PC-3 (cell line): ENCODE measurements around the gene ZKSCAN4. TPM values are rescaled to one million over a fixed set of nuclear protein-coding genes. Genes with fewer than 3 reads are reported as not detected.

ENCODE experiments used
- ATAC-seq: fragments of 200-7000 bp; cut with Tn5 transposase; 2 replicates; pipeline ENCODE4 v1.9.1; 2020; ENCODE audit warnings: mild to moderate bottlenecking, moderate library complexity
- BruUV-seq: library from RNA; stranded (reverse); fragments of 400-500 nt; replicated peaks from 2 replicates; lab custom pipeline; 2021; lab: Mats Ljungman, UMichigan
- CTCF ChIA-PET: fragments of 300-600 bp; sonication (Branson Sonifier 250); formaldehyde crosslinking; loops from one replicate; lab custom pipeline; 2022; ENCODE audit warnings: antibody characterized with exemption; lab: Charles Lee
- POLR2A ChIA-PET: fragments of 300-600 bp; sonication (Branson Sonifier 250); formaldehyde crosslinking; loops from one replicate; lab custom pipeline; 2022; ENCODE audit warnings: antibody characterized with exemption; ENCODE audit not compliant: unreplicated experiment; lab: Charles Lee
- DNase-seq: peaks from one replicate; pipeline ENCODE4 v3.0.0-alpha.2; 2015
- H2AFZ ChIP-seq: fragments of 300-600 bp; sonication (generic); 2 replicates; pipeline ENCODE4 v1.6.0; 2016; ENCODE audit warnings: antibody characterized with exemption, low read length
- H3F3A ChIP-seq: fragments of 300-600 bp; sonication (generic); one replicate; pipeline ENCODE4 v1.6.0; 2017; ENCODE audit warnings: antibody characterized with exemption, low read length, control low read depth, mild to moderate bottlenecking; ENCODE audit not compliant: unreplicated experiment
- H3K27ac ChIP-seq: fragments of 300-600 bp; sonication (generic); 2 replicates; pipeline ENCODE4 v1.5.1; 2016; ENCODE audit warnings: mild to moderate bottlenecking, low read length
- H3K27me3 ChIP-seq: fragments of 300-600 bp; sonication (generic); 2 replicates; pipeline ENCODE4 v1.6.1; 2016; ENCODE audit warnings: low read length, mixed read lengths
- H3K36me3 ChIP-seq: fragments of 300-600 bp; sonication (generic); 2 replicates; pipeline ENCODE4 v1.6.1; 2016; ENCODE audit warnings: low read depth, mixed run types, low read length, mixed read lengths
- H3K4me1 ChIP-seq: fragments of 300-600 bp; sonication (generic); 2 replicates; pipeline ENCODE4 v1.5.1; 2016; ENCODE audit warnings: low read length; ENCODE audit not compliant: insufficient read depth
- H3K4me2 ChIP-seq: fragments of 300-600 bp; sonication (generic); 2 replicates; pipeline ENCODE4 v1.6.0; 2016; ENCODE audit warnings: low read length
- H3K4me3 ChIP-seq: fragments of 300-600 bp; sonication (generic); 2 replicates; pipeline ENCODE4 v1.5.1; 2016; ENCODE audit warnings: mild to moderate bottlenecking, low read length, mixed read lengths
- H3K79me2 ChIP-seq: fragments of 300-600 bp; sonication (generic); 2 replicates; pipeline ENCODE4 v1.6.1; 2017; ENCODE audit warnings: low read length, mixed read lengths
- H3K9ac ChIP-seq: fragments of 300-600 bp; sonication (generic); 2 replicates; pipeline ENCODE4 v1.6.0; 2016; ENCODE audit warnings: mild to moderate bottlenecking, low read length
- H3K9me2 ChIP-seq: fragments of 300-600 bp; sonication (generic); replicated peaks from 2 replicates; pipeline ENCODE4 v1.6.1; 2016; ENCODE audit warnings: mixed run types, low read length, mixed read lengths
- H3K9me3 ChIP-seq: fragments of 300-600 bp; sonication (generic); 2 replicates; pipeline ENCODE4 v1.6.1; 2016; ENCODE audit warnings: low read length, mixed read lengths
- H4K20me1 ChIP-seq: fragments of 300-600 bp; sonication (generic); 2 replicates; pipeline ENCODE4 v1.6.1; 2016; ENCODE audit warnings: low read length, mixed read lengths
- EZH2 ChIP-seq: fragments of 300-600 bp; sonication (generic); IDR thresholded peaks from one replicate; pipeline ENCODE4 v1.6.1; 2017; ENCODE audit warnings: antibody characterized with exemption, mild to moderate bottlenecking, low read length; ENCODE audit not compliant: unreplicated experiment
- EZH2phosphoT487 ChIP-seq: fragments of 300-600 bp; sonication (generic); IDR thresholded peaks from 2 replicates; pipeline ENCODE4 v1.6.1; 2018; ENCODE audit warnings: mild to moderate bottlenecking, antibody characterized with exemption, low read length, borderline replicate concordance
- intact Hi-C: fragments of 100-400 bp; cut with micrococcal nuclease; formaldehyde crosslinking; loops from 2 replicates; pipeline ENCODE4 v1.9.0; 2023
- total RNA-seq: library from RNA; depleted of rRNA; stranded (reverse); fragments of >200 nt; gene quantifications from 2 replicates; pipeline ENCODE4 v1.2.3, GENCODE V29; 2014
- TF ChIP-seq, protein P1 (sequence below): fragments of 300-600 bp; sonication (generic); conservative IDR thresholded peaks from 2 replicates; pipeline ENCODE4 v1.5.1; 2017; ENCODE audit warnings: antibody characterized with exemption, low read depth, mild to moderate bottlenecking, low read length

ZKSCAN4 gene
- total RNA-seq, 1 experiment from 2014 or later, result 2.3 TPM

DNA sequence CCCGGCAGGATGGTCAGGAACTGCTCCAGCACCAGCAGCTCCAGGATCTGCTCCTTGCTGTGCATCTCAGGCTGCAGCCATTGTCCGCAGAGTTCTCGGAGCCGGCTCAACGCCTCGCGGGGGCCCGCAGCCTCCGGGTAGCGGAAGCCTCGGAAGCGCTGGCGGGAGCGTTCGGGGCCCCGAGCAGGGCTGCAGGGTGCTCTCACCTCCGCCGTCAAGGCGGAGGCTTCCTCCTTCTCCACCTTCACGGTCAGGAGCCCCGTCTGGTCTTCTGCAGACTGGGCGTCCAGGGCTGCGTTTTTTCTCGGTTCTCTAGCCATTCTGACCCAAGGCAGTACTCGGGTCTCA, 434 bp downstream of the ZKSCAN4 start:
- ChIA-PET CTCF (no interaction called here), POLR2A (interaction anchor here (0.6 to 1.0 kb wide), 3 partner anchors 18 to 115 kb away, joined by 3 to 4 read pairs (median 3); partner anchors contain the start of gene PGBD1)
- peak; percentile 51 for ATAC-seq
- Histone ChIP-seq H3K27ac (0 out of 2 replicates have a peak overlapping the region, but pooled peaks have one; percentile 4), H3K9ac (peak overlapping the region; percentile 79), H3K9me3 (no peaks in the 10 kb centered on the region), H3K4me1 (peaks cover 12% of the 10 kb centered on the region), H3K27me3 (no peaks in the 10 kb centered on the region), H3K79me2 (peaks cover 19% of the 10 kb centered on the region), H3K36me3 (0 out of 2 replicates have a peak, but pooled peaks cover 1% of the 10 kb centered on the region), H4K20me1 (no peaks in the 10 kb centered on the region), H3F3A (no peaks in the 10 kb centered on the region), H3K4me3 (peak overlapping the region; percentile 93), H2AFZ (peak overlapping the region; percentile 96), H3K9me2 (no peaks in the 10 kb centered on the region), H3K4me2 (peak overlapping the region; percentile 87)
- DNase-seq, result peak; percentile 17
- TF ChIP-seq, protein P1, sequence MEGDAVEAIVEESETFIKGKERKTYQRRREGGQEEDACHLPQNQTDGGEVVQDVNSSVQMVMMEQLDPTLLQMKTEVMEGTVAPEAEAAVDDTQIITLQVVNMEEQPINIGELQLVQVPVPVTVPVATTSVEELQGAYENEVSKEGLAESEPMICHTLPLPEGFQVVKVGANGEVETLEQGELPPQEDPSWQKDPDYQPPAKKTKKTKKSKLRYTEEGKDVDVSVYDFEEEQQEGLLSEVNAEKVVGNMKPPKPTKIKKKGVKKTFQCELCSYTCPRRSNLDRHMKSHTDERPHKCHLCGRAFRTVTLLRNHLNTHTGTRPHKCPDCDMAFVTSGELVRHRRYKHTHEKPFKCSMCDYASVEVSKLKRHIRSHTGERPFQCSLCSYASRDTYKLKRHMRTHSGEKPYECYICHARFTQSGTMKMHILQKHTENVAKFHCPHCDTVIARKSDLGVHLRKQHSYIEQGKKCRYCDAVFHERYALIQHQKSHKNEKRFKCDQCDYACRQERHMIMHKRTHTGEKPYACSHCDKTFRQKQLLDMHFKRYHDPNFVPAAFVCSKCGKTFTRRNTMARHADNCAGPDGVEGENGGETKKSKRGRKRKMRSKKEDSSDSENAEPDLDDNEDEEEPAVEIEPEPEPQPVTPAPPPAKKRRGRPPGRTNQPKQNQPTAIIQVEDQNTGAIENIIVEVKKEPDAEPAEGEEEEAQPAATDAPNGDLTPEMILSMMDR, result no peak
- TF ChIP-seq EZH2phosphoT487, result no peak
- TF ChIP-seq EZH2, result no peak
- BruUV-seq, result TSS peak; percentile 65
- intact Hi-C loops, result loop anchor here (1.0 kb wide), 4 partner anchors 16 to 110 kb away; partner anchors contain the start of genes ZKSCAN8, ZSCAN26 and ZSCAN9

DNA sequence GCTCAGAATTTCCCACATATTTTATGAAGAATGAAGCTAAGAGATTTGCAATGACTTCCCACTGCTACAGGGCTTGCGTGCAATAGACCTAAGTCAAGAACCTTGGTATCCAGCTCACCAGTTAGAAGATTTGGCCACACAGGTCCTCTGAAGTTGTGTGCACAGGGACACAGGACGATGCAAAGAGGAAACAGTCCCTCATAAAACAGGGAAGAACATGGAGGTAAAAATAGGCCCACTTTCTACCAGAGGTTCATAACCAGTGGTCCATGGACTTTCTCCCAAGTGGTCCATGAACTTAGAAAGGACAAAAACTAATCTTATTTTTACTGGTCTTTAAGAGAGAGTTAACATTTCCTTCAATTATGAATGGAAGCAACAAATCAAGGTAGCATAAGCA, 1.3 kb downstream of the ZKSCAN4 start:
- Histone ChIP-seq H3K9me3 (no peaks in the 10 kb centered on the region), H3K27ac (no peak overlapping the region), H3F3A (no peaks in the 10 kb centered on the region), H2AFZ (0 out of 2 replicates have a peak overlapping the region, but pooled peaks have one; percentile 31), H3K9me2 (no peaks in the 10 kb centered on the region), H3K9ac (peak overlapping the region; percentile 79; the same call in 1 of the 2 replicates), H3K79me2 (peaks cover 19% of the 10 kb centered on the region), H3K4me1 (peaks cover 12% of the 10 kb centered on the region), H3K4me3 (peak overlapping the region; percentile 93), H3K4me2 (peak overlapping the region; percentile 87), H3K27me3 (no peaks in the 10 kb centered on the region), H4K20me1 (no peaks in the 10 kb centered on the region), H3K36me3 (0 out of 2 replicates have a peak, but pooled peaks cover 6% of the 10 kb centered on the region)
- POLR2A ChIA-PET, result no interaction called here
- CTCF ChIA-PET, result no interaction called here
- BruUV-seq, result no TSS peak
- ATAC-seq (no peak), DNase-seq (no peak)
- no peak for TF ChIP-seq EZH2phosphoT487
- TF ChIP-seq EZH2, result no peak
- TF ChIP-seq, protein P1, result no peak
- intact Hi-C loops, result no loop called here

DNA sequence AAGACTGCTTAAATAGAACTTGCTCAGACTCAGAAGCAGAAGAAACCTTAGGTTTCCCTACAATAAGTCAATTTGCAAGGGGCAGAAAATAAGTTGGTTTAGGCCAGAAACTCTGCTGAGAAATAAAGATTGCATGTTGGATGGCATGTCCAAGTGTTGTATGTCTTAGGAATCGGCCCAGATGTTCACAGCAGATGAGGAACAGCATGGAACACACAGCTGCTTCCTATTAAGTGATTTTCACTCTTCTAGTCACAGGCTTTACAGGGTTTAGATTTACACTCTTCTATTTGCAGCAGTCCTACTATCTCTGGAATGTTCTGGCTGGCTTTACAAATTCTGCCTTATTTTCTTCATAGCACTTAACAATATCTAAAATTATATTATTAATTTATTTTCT, 3.2 kb downstream of the ZKSCAN4 start:
- Histone ChIP-seq H3K36me3 (0 out of 2 replicates have a peak, but pooled peaks cover 12% of the 10 kb centered on the region), H3K4me1 (peaks cover 12% of the 10 kb centered on the region), H3K79me2 (peaks cover 19% of the 10 kb centered on the region), H2AFZ (no peak overlapping the region), H3F3A (no peaks in the 10 kb centered on the region), H3K9me3 (no peaks in the 10 kb centered on the region), H4K20me1 (no peaks in the 10 kb centered on the region), H3K4me3 (no peak overlapping the region), H3K9me2 (no peaks in the 10 kb centered on the region), H3K27me3 (no peaks in the 10 kb centered on the region), H3K9ac (no peak overlapping the region), H3K4me2 (no peak overlapping the region), H3K27ac (no peak overlapping the region)
- no peak for ATAC-seq
- intact Hi-C loops, result no loop called here
- CTCF ChIA-PET, result no interaction called here
- POLR2A ChIA-PET, result no interaction called here
- no peak for DNase-seq
- no TSS peak for BruUV-seq
- TF ChIP-seq EZH2, result no peak
- no peak for TF ChIP-seq EZH2phosphoT487
- TF ChIP-seq, protein P1, result no peak
